Mesenchymal stem cell (in vitro differentiated cells and primary cell): ENCODE data around the gene MGMT.

ENCODE experiments used
- DNase-seq: peaks from one replicate; pipeline ENCODE4 v3.0.0-alpha.2; 2013
- H2AFZ ChIP-seq: one replicate; pipeline ENCODE4 v1.6.1; 2013; ENCODE audit warnings: low read depth, mild to moderate bottlenecking, control low read depth, inconsistent platforms, low read length, moderate library complexity
- H2AK5ac ChIP-seq: 2 replicates; pipeline ENCODE4 v1.6.1; 2013; ENCODE audit warnings: low read length, moderate library complexity, mild to moderate bottlenecking, inconsistent platforms; ENCODE audit not compliant: severe bottlenecking
- H2BK120ac ChIP-seq: one replicate; pipeline ENCODE4 v1.6.1; 2013; ENCODE audit warnings: low read depth, mild to moderate bottlenecking, inconsistent platforms, low read length, moderate library complexity
- H2BK12ac ChIP-seq, 2 experiments: one replicate each; pipeline ENCODE4 v1.6.1; 2013; ENCODE audit warnings: inconsistent platforms in 2 of 2, low read length in 2 of 2, mild to moderate bottlenecking in 2 of 2, moderate library complexity in 2 of 2, control low read depth in 1 of 2
- H2BK15ac ChIP-seq: one replicate; pipeline ENCODE4 v1.6.1; 2013; ENCODE audit warnings: mild to moderate bottlenecking, low read depth, inconsistent platforms; ENCODE audit not compliant: poor library complexity, severe bottlenecking
- H2BK5ac ChIP-seq: 2 replicates; pipeline ENCODE4 v1.6.1; 2013; ENCODE audit warnings: low read depth, mild to moderate bottlenecking, low read length, control low read depth, inconsistent platforms; ENCODE audit not compliant: poor library complexity, severe bottlenecking
- H3K14ac ChIP-seq, 2 experiments: one replicate each; pipeline ENCODE4 v1.6.1; 2013; ENCODE audit warnings: inconsistent platforms in 2 of 2, low read length in 2 of 2, control low read depth in 1 of 2, mild to moderate bottlenecking in 1 of 2, moderate library complexity in 1 of 2
- H3K18ac ChIP-seq, 2 experiments: one replicate each; pipeline ENCODE4 v1.6.1; 2013; ENCODE audit warnings: inconsistent platforms in 2 of 2, low read length in 2 of 2, control low read depth in 1 of 2, low read depth in 1 of 2, mild to moderate bottlenecking in 1 of 2
- H3K23ac ChIP-seq, 2 experiments: one replicate each; pipeline ENCODE4 v1.6.1; 2013; ENCODE audit warnings: inconsistent platforms in 2 of 2, low read length in 2 of 2, mild to moderate bottlenecking in 2 of 2, moderate library complexity in 2 of 2, control low read depth in 1 of 2
- H3K27ac ChIP-seq: 2 replicates; pipeline ENCODE4 v1.5.1; 2013; ENCODE audit warnings: mild to moderate bottlenecking, moderate library complexity, low read length, control low read depth, inconsistent platforms; ENCODE audit not compliant: poor library complexity, severe bottlenecking
- H3K27me3 ChIP-seq, 2 experiments: 2 replicates each; pipeline versions ENCODE4 v1.6.1 to v1.7.0; 2013; ENCODE audit warnings: low read length in 2 of 2, mild to moderate bottlenecking in 2 of 2, moderate library complexity in 2 of 2, control low read depth in 1 of 2, inconsistent platforms in 1 of 2; ENCODE audit not compliant: control insufficient read depth in 1 of 2, insufficient read depth in 1 of 2
- H3K36me3 ChIP-seq, 2 experiments: 2 replicates each; pipeline versions ENCODE4 v1.6.1 to v1.7.0; 2013; ENCODE audit warnings: low read length in 2 of 2, control low read depth in 1 of 2, inconsistent platforms in 1 of 2, low read depth in 1 of 2, mild to moderate bottlenecking in 1 of 2; ENCODE audit not compliant: insufficient read depth in 2 of 2, control insufficient read depth in 1 of 2
- H3K4ac ChIP-seq, 2 experiments: one replicate each; pipeline ENCODE4 v1.6.1; 2013; ENCODE audit warnings: inconsistent platforms in 2 of 2, low read length in 2 of 2, mild to moderate bottlenecking in 2 of 2, moderate library complexity in 2 of 2, control low read depth in 1 of 2, low read depth in 1 of 2
- H3K4me1 ChIP-seq: 2 replicates; pipeline ENCODE4 v1.6.1; 2013; ENCODE audit warnings: low read depth, low read length, control low read depth; ENCODE audit not compliant: control insufficient read depth, insufficient read depth
- H3K4me2 ChIP-seq: 2 replicates; pipeline ENCODE4 v1.6.1; 2013; ENCODE audit warnings: low read length, mild to moderate bottlenecking, inconsistent platforms; ENCODE audit not compliant: poor library complexity, severe bottlenecking
- H3K4me3 ChIP-seq, 2 experiments: 2 replicates each; pipeline versions ENCODE4 v1.5.1 to v1.7.0; 2013; ENCODE audit warnings: low read length in 2 of 2, mild to moderate bottlenecking in 2 of 2, control low read depth in 1 of 2, low read depth in 1 of 2; ENCODE audit not compliant: insufficient read depth in 1 of 2
- H3K79me1 ChIP-seq: replicated peaks from 2 replicates; pipeline ENCODE4 v1.6.1; 2013; ENCODE audit warnings: mild to moderate bottlenecking, control low read depth, low read length, inconsistent platforms; ENCODE audit not compliant: poor library complexity, severe bottlenecking
- H3K9ac ChIP-seq: 2 replicates; pipeline ENCODE4 v1.7.0; 2013; ENCODE audit warnings: mild to moderate bottlenecking, low read length, moderate library complexity
- H3K9me3 ChIP-seq: 2 replicates; pipeline ENCODE4 v1.7.0; 2013; ENCODE audit warnings: mild to moderate bottlenecking, low read length; ENCODE audit not compliant: control insufficient read depth
- H4K8ac ChIP-seq: one replicate; pipeline ENCODE4 v1.6.1; 2013; ENCODE audit warnings: inconsistent platforms, mild to moderate bottlenecking, low read length, moderate library complexity
- H4K91ac ChIP-seq: one replicate; pipeline ENCODE4 v1.6.1; 2013; ENCODE audit warnings: mild to moderate bottlenecking, low read length, inconsistent platforms
- WGBS: methylation state at CpG from one replicate; pipeline ENCODE4 v1.1.7; 2013; ENCODE audit warnings: mixed read lengths; 5-methylcytosine and 5-hydroxymethylcytosine counted together

MGMT gene

GRCh38 chr10:129725011-129725410, 258.0 kb downstream of the MGMT start:
- Histone ChIP-seq H3K9ac (no peak overlapping the region), H2BK12ac (no peak overlapping the region), H2BK120ac (no peak overlapping the region), H2BK15ac (no peak overlapping the region), H3K27ac (no peak overlapping the region), H3K4ac (no peak overlapping the region), H2AFZ (no peak overlapping the region), H3K4me3 (no peak overlapping the region), H3K79me1 (no peaks in the 10 kb centered on the region), H3K27me3 (no peaks in the 10 kb centered on the region), H2AK5ac (no peak overlapping the region), H3K9me3 (peaks cover 11% of the 10 kb centered on the region), H3K14ac (no peak overlapping the region), H4K91ac (no peak overlapping the region), H2BK5ac (no peak overlapping the region), H3K4me1 (no peaks in the 10 kb centered on the region), H3K23ac (no peak overlapping the region), H3K18ac (no peak overlapping the region), H4K8ac (no peak overlapping the region), H3K36me3 (no peaks in the 10 kb centered on the region), H3K4me2 (no peak overlapping the region)
- WGBS, result 89% methylated on average over 10 of the region's 10 CpGs
- no peak for DNase-seq

- Histone ChIP-seq H3K79me1 (no peaks in the 10 kb centered on the region), H4K91ac (no peak overlapping the region), H3K18ac (no peak overlapping the region), H3K4me1 (peaks cover 2% of the 10 kb centered on the region), H2AK5ac (no peak overlapping the region), H3K23ac (no peak overlapping the region), H4K8ac (no peak overlapping the region), H2BK15ac (no peak overlapping the region), H3K9ac (no peak overlapping the region), H3K14ac (no peak overlapping the region), H2AFZ (no peak overlapping the region), H2BK12ac (no peak overlapping the region), H3K4me3 (no peak overlapping the region), H3K4ac (no peak overlapping the region), H3K4me2 (no peak overlapping the region), H3K27me3 (no peaks in the 10 kb centered on the region), H3K36me3 (no peaks in the 10 kb centered on the region), H3K27ac (no peak overlapping the region), H2BK120ac (no peak overlapping the region), H3K9me3 (peaks cover 11% of the 10 kb centered on the region), H2BK5ac (no peak overlapping the region)
- no peak for DNase-seq
- WGBS, result 85% methylated on average over 9 of the region's 9 CpGs
Measured at GRCh38 chr10:129725482-129725881, 258.4 kb downstream of the MGMT start.

GRCh38 chr10:129725890-129726631, 259.0 kb downstream of the MGMT start:
- DNase-seq, result no peak
- H3K4me1 ChIP-seq, result peaks cover 5% of the 10 kb centered on the region
- 88% methylated on average over 10 of the region's 10 CpGs for WGBS
- no peaks in the 10 kb centered on the region for H3K27me3 ChIP-seq
- no peak overlapping the region for H3K14ac ChIP-seq
- H2BK120ac ChIP-seq, result no peak overlapping the region
- peaks cover 11% of the 10 kb centered on the region for H3K9me3 ChIP-seq
- H3K4me3 ChIP-seq, result no peak overlapping the region
- H4K91ac ChIP-seq, result no peak overlapping the region
- H2AFZ ChIP-seq, result no peak overlapping the region
- H3K4ac ChIP-seq, result no peak overlapping the region
- no peak overlapping the region for H3K18ac ChIP-seq
- H3K79me1 ChIP-seq, result no peaks in the 10 kb centered on the region
- H2BK15ac ChIP-seq, result no peak overlapping the region
- H3K27ac ChIP-seq, result no peak overlapping the region
- no peaks in the 10 kb centered on the region for H3K36me3 ChIP-seq
- H3K4me2 ChIP-seq, result no peak overlapping the region
- H4K8ac ChIP-seq, result no peak overlapping the region
- no peak overlapping the region for H2AK5ac ChIP-seq
- no peak overlapping the region for H3K9ac ChIP-seq
- no peak overlapping the region for H3K23ac ChIP-seq
- no peak overlapping the region for H2BK12ac ChIP-seq
- H2BK5ac ChIP-seq, result no peak overlapping the region

GRCh38 chr10:129727071-129727470, 260.0 kb downstream of the MGMT start:
- H2BK12ac ChIP-seq, result no peak overlapping the region
- H3K14ac ChIP-seq, result no peak overlapping the region
- no peak overlapping the region for H3K9ac ChIP-seq
- no peaks in the 10 kb centered on the region for H3K79me1 ChIP-seq
- H3K18ac ChIP-seq, result no peak overlapping the region
- H3K23ac ChIP-seq, result no peak overlapping the region
- 92% methylated on average over 6 of the region's 6 CpGs for WGBS
- no peak overlapping the region for H3K4me2 ChIP-seq
- DNase-seq, result no peak
- H3K4ac ChIP-seq, result no peak overlapping the region
- no peak overlapping the region for H2BK5ac ChIP-seq
- H4K91ac ChIP-seq, result no peak overlapping the region
- no peak overlapping the region for H2AFZ ChIP-seq
- no peaks in the 10 kb centered on the region for H3K36me3 ChIP-seq
- peaks cover 7% of the 10 kb centered on the region for H3K9me3 ChIP-seq
- no peak overlapping the region for H3K27ac ChIP-seq
- H2BK15ac ChIP-seq, result no peak overlapping the region
- no peak overlapping the region for H2BK120ac ChIP-seq
- no peak overlapping the region for H3K4me3 ChIP-seq
- H3K27me3 ChIP-seq, result no peaks in the 10 kb centered on the region
- no peak overlapping the region for H2AK5ac ChIP-seq
- no peak overlapping the region for H4K8ac ChIP-seq
- H3K4me1 ChIP-seq, result peaks cover 5% of the 10 kb centered on the region
